Esophagus muscularis mucosa (tissue), 4 donors: ENCODE measurements around the gene SETX. TPM values are rescaled to one million over a fixed set of nuclear protein-coding genes. Genes with fewer than 3 reads are reported as not detected.

ENCODE experiments used
- DNase-seq: peaks from one replicate; pipeline ENCODE4 v3.0.0-alpha.2; 2017; ENCODE audit errors: extremely low spot score
- H3K27ac ChIP-seq, 4 donors: fragments of 200-600 bp; sonication (generic); replicated peaks in 1 of 4; 1 replicate in 3 of 4; 2 replicates in 1 of 4; pipeline ENCODE4 v1.5.1; 2016 to 2019; ENCODE audit warnings: mild to moderate bottlenecking in 1 of 4
- H3K27me3 ChIP-seq, 4 donors: fragments of 200-600 bp; sonication (generic); one replicate each; pipeline versions ENCODE4 v1.5.1 to v1.6.0; 2016 to 2019
- H3K36me3 ChIP-seq, 4 donors: fragments of 200-600 bp; sonication (generic); one replicate each; pipeline ENCODE4 v1.5.1; 2016 to 2019
- H3K4me1 ChIP-seq, 4 donors: fragments of 200-600 bp; sonication (generic); one replicate each; pipeline ENCODE4 v1.5.1; 2016 to 2019
- H3K4me3 ChIP-seq, 4 donors: fragments of 200-600 bp; sonication (generic); 1 replicate in 2 of 4; 2 replicates in 2 of 4; pipeline ENCODE4 v1.5.1; 2016 to 2019; ENCODE audit warnings: mild to moderate bottlenecking in 4 of 4, moderate library complexity in 1 of 4
- H3K9me3 ChIP-seq, 4 donors: fragments of 200-600 bp; sonication (generic); 1 replicate in 3 of 4; 2 replicates in 1 of 4; pipeline ENCODE4 v1.5.1; 2016 to 2019
- CTCF ChIP-seq, 3 experiments: fragments of 200-600 bp in 2 of 3; fragments of 450-650 bp in 1 of 3; sonication (generic) in 2 of 3; IDR thresholded peaks; one replicate each; pipeline ENCODE4 v1.5.1; 2017 to 2019; ENCODE audit warnings: antibody characterized with exemption in 3 of 3, mild to moderate bottlenecking in 2 of 3, moderate library complexity in 1 of 3
- EP300 ChIP-seq: sonication (generic); formaldehyde crosslinking; IDR thresholded peaks from one replicate; pipeline ENCODE4 v1.6.1; 2017; ENCODE audit warnings: antibody characterized with exemption
- POLR2A ChIP-seq: fragments of 450-650 bp; IDR thresholded peaks from one replicate; pipeline ENCODE4 v1.6.1; 2017; ENCODE audit warnings: antibody characterized with exemption, moderate library complexity, mild to moderate bottlenecking, low read depth
- POLR2AphosphoS5 ChIP-seq, 2 donors: sonication (generic); formaldehyde crosslinking; IDR thresholded peaks; one replicate each; pipeline ENCODE4 v1.6.1; 2017; ENCODE audit warnings: antibody characterized with exemption in 2 of 2
- WGBS: methylation state at CpG from one replicate; pipeline ENCODE4 v1.1.5; 2018; 5-methylcytosine and 5-hydroxymethylcytosine counted together
- intact Hi-C: fragments of 100-400 bp; cut with DNase I; formaldehyde crosslinking; loops from one replicate; pipeline ENCODE4 v1.15.1; 2023
- total RNA-seq, 4 donors: library from RNA; depleted of rRNA; stranded (reverse); fragments of >200 nt; gene quantifications; one replicate each; pipeline versions ENCODE4 v1.1.0 to v1.2.1, GENCODE V29; 2016

Gene SETX
- total RNA-seq, 4 donors from 2014 or later: 44.1 to 46.9 (median 45.9) TPM

DNA sequence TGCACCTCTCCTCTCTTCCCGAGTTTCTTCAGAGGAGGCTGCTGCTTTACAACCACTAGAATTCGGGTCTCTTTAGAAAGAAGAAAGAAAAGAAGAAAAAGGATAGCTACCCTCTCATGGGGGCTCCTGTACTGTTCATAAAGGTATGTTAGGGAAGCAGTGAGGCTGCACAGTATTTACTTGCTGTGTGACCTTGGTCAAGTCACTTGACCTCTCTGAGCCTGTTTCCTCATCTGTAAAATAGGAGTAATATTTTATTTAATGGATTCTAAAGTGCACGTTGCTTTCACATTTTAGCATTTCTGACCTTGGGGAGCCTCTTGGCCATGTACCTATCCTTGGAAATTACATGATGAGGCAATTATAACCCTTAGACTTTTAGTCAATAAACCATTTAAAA is 88.8 kb downstream of the SETX start:
- H3K9me3 ChIP-seq: no peaks in the 10 kb centered on the region
- no peak overlapping the region for H3K4me3 ChIP-seq
- H3K27ac ChIP-seq: no peak overlapping the region
- no peaks in the 10 kb centered on the region for H3K27me3 ChIP-seq
- no peak for DNase-seq
- peaks cover 50 to 95% (median 69%) of the 10 kb centered on the region in 4 donors for H3K36me3 ChIP-seq
- WGBS: 86% methylated on average over 3 of the region's 3 CpGs
- intact Hi-C loops: no loop called here
- TF ChIP-seq POLR2AphosphoS5 (IDR thresholded peaks at IDR 0.05): no peak
- TF ChIP-seq CTCF (IDR thresholded peaks at IDR 0.05): no peak
- peaks cover 0 to 6% (median 0%) of the 10 kb centered on the region in 4 donors for H3K4me1 ChIP-seq

DNA sequence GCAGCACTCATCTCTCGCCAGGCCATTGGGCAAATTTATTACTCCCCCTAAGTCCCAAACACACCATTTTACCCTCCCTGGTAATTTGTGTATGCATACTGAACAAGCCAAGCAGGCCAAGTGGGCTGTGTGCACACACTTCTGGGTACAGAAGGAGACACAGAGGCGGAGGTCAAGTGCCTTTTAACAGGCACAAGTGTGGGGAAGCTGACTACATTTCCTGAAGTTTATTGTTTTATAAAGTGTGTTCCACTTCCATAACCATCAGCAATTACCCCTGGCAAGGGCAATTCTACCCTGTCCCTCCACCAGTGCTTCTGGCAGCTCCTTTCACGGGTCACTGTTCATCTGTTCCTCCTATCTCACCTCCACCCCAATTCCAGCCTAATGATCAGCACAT is 93.9 kb downstream of the SETX start:
- Histone ChIP-seq H3K4me3 (no peak overlapping the region), H3K4me1 (peaks cover 6 to 10% (median 10%) of the 10 kb centered on the region in 4 donors), H3K27me3 (no peaks in the 10 kb centered on the region), H3K36me3 (peaks cover 31 to 53% (median 37%) of the 10 kb centered on the region in 4 donors), H3K9me3 (no peaks in the 10 kb centered on the region), H3K27ac (no peak overlapping the region)
- intact Hi-C loops: no loop called here
- TF ChIP-seq CTCF (IDR thresholded peaks at IDR 0.05) (no peak), EP300 (no peak), POLR2AphosphoS5 (IDR thresholded peaks at IDR 0.05) (no peak), POLR2A (no peak)
- 78% methylated on average over 3 of the region's 3 CpGs for WGBS
- no peak for DNase-seq

GRCh38 chr9:132250324-132251262 is 104.2 kb downstream of the SETX start:
- no peaks in the 10 kb centered on the region for H3K36me3 ChIP-seq
- DNase-seq: no peak
- peaks cover 3 to 7% (median 6%) of the 10 kb centered on the region in 4 donors for H3K4me1 ChIP-seq
- intact Hi-C loops: loop anchor here (5.0 kb wide), 1 partner anchor 488 kb away; no protein-coding TSS in a partner anchor
- no peak overlapping the region for H3K27ac ChIP-seq
- WGBS: 90% methylated on average over 5 of the region's 20 CpGs
- TF ChIP-seq CTCF (IDR thresholded peaks at IDR 0.05): no peak
- no peak for TF ChIP-seq POLR2AphosphoS5 (IDR thresholded peaks at IDR 0.05)
- TF ChIP-seq POLR2A: no peak
- no peak for TF ChIP-seq EP300
- H3K9me3 ChIP-seq: no peaks in the 10 kb centered on the region
- no peak overlapping the region for H3K4me3 ChIP-seq
- H3K27me3 ChIP-seq: peaks cover 0 to 47% (median 0%) of the 10 kb centered on the region in 4 donors

- WGBS: 80% methylated on average over 5 of the region's 8 CpGs
- no peak overlapping the region for H3K4me3 ChIP-seq
- no peak overlapping the region for H3K27ac ChIP-seq
- peaks cover 6 to 15% (median 11%) of the 10 kb centered on the region in 4 donors for H3K4me1 ChIP-seq
- no peak for DNase-seq
- TF ChIP-seq POLR2A (no peak), EP300 (no peak), POLR2AphosphoS5 (IDR thresholded peaks at IDR 0.05) (no peak), CTCF (IDR thresholded peaks at IDR 0.05) (no peak)
- intact Hi-C loops: loop anchor here (5.0 kb wide), 1 partner anchor 487 kb away; no protein-coding TSS in a partner anchor
- no peaks in the 10 kb centered on the region for H3K9me3 ChIP-seq
- no peaks in the 10 kb centered on the region for H3K36me3 ChIP-seq
- peaks cover 0 to 55% (median 0%) of the 10 kb centered on the region in 4 donors for H3K27me3 ChIP-seq
Observed at GRCh38 chr9:132249690-132250089, 105.1 kb downstream of the SETX start.
